NCI-H1436 (cell line): ENCODE results near the gene DOC2B.

Source experiments
- DNase-seq: peaks from one replicate; lab custom pipeline; 2025; lab: John Stamatoyannopoulos, UW

The DOC2B gene

GRCh38 chr17:162689-163088 is 18.8 kb downstream of the DOC2B start:
- DNase-seq: no peak

- DNase-seq: no peak
These were observed 20.0 kb downstream of the DOC2B start for GRCh38 chr17:161481-161880.

- no peak for DNase-seq
These were observed 21.1 kb downstream of the DOC2B start for GRCh38 chr17:160336-160735.

GRCh38 chr17:159609-160008 is 21.8 kb downstream of the DOC2B start:
- no peak for DNase-seq

- no peak for DNase-seq
These were observed 23.1 kb downstream of the DOC2B start for GRCh38 chr17:158379-158778.

- no peak for DNase-seq
These were observed 23.5 kb downstream of the DOC2B start for GRCh38 chr17:157901-158300.

- no peak for DNase-seq
These were observed 24.5 kb downstream of the DOC2B start for GRCh38 chr17:156946-157345.

- no peak for DNase-seq
These were observed 25.3 kb downstream of the DOC2B start for GRCh38 chr17:156094-156621.

GRCh38 chr17:155576-155975 is 25.9 kb downstream of the DOC2B start:
- no peak for DNase-seq

GRCh38 chr17:153851-154250 is 27.6 kb downstream of the DOC2B start:
- DNase-seq: no peak

- DNase-seq: no peak
These were observed 28.5 kb downstream of the DOC2B start for GRCh38 chr17:152860-153420.

- no peak for DNase-seq
These were observed 29.3 kb downstream of the DOC2B start for GRCh38 chr17:151886-152859.

GRCh38 chr17:151004-151403 is 30.4 kb downstream of the DOC2B start:
- no peak for DNase-seq

GRCh38 chr17:149897-150584 is 31.4 kb downstream of the DOC2B start:
- DNase-seq: no peak

GRCh38 chr17:149231-149630 is 32.2 kb downstream of the DOC2B start:
- DNase-seq: no peak

GRCh38 chr17:148757-149156 is 32.7 kb downstream of the DOC2B start:
- no peak for DNase-seq

- no peak for DNase-seq
These were observed 33.4 kb downstream of the DOC2B start for GRCh38 chr17:147796-148740.

GRCh38 chr17:146983-147761 is 34.3 kb downstream of the DOC2B start:
- no peak for DNase-seq

GRCh38 chr17:146546-146945 is 34.9 kb downstream of the DOC2B start:
- no peak for DNase-seq

- DNase-seq: no peak
These were observed 35.5 kb downstream of the DOC2B start for GRCh38 chr17:145671-146541.
